Measurements from ENCODE around the gene SLC44A2.

- TF ChIP-seq, protein P1, sequence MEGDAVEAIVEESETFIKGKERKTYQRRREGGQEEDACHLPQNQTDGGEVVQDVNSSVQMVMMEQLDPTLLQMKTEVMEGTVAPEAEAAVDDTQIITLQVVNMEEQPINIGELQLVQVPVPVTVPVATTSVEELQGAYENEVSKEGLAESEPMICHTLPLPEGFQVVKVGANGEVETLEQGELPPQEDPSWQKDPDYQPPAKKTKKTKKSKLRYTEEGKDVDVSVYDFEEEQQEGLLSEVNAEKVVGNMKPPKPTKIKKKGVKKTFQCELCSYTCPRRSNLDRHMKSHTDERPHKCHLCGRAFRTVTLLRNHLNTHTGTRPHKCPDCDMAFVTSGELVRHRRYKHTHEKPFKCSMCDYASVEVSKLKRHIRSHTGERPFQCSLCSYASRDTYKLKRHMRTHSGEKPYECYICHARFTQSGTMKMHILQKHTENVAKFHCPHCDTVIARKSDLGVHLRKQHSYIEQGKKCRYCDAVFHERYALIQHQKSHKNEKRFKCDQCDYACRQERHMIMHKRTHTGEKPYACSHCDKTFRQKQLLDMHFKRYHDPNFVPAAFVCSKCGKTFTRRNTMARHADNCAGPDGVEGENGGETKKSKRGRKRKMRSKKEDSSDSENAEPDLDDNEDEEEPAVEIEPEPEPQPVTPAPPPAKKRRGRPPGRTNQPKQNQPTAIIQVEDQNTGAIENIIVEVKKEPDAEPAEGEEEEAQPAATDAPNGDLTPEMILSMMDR (IDR thresholded peaks at IDR 0.05) = peak in 3 of 7 experiments; percentile 1 to 25 (median 10)
- TF ChIP-seq POLR2A (IDR thresholded peaks at IDR 0.05) = peak; percentile 98 to 99 (median 99)
These were observed 28.6 kb downstream of the SLC44A2 start, which contains the start of gene ILF3 for GRCh38 chr19:10653732-10654609.

Measured in body of pancreas (tissue), 4 donors.